Uterus (tissue), 2 donors: ENCODE data around the gene ST6GALNAC5.
"Not testable (repeated sequence)": the region's sequence is repeated elsewhere in the genome, so short reads cannot be mapped to it uniquely, and the experiment has no call there.

Source experiments
- POLR2A ChIP-seq, 2 donors: fragments of 450-650 bp; IDR thresholded peaks; one replicate each; pipeline ENCODE4 v1.6.1; 2016; ENCODE audit warnings: antibody characterized with exemption in 2 of 2, mild to moderate bottlenecking in 1 of 2, moderate library complexity in 1 of 2
- TF ChIP-seq, protein P1 (sequence below), 4 experiments: fragments of 200-600 bp in 2 of 4; fragments of 450-650 bp in 2 of 4; sonication (generic) in 2 of 4; IDR thresholded peaks; one replicate each; pipeline ENCODE4 v1.5.1; 2016 to 2019; ENCODE audit warnings: antibody characterized with exemption in 4 of 4, mild to moderate bottlenecking in 2 of 4, moderate library complexity in 1 of 4

DNA sequence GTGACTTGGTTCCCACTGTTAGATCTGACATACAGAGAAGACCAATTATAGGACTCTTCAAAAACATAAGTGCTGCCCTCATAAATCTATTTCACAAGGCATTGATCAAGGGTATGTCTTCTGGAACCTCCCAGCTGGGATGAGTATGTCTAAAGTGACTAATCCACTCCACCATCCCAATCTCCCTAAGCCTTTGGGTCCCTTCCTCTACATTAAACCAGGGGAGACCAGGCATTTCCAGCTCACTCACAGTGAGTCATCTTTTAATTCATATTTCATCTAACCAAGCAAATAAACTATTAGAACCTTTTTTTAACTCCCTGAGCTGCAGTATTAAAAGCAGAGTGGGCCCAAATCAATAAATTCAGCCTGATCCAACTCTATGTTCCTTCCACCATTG lies 11.7 kb downstream of the ST6GALNAC5 start:
- TF ChIP-seq, protein P1, sequence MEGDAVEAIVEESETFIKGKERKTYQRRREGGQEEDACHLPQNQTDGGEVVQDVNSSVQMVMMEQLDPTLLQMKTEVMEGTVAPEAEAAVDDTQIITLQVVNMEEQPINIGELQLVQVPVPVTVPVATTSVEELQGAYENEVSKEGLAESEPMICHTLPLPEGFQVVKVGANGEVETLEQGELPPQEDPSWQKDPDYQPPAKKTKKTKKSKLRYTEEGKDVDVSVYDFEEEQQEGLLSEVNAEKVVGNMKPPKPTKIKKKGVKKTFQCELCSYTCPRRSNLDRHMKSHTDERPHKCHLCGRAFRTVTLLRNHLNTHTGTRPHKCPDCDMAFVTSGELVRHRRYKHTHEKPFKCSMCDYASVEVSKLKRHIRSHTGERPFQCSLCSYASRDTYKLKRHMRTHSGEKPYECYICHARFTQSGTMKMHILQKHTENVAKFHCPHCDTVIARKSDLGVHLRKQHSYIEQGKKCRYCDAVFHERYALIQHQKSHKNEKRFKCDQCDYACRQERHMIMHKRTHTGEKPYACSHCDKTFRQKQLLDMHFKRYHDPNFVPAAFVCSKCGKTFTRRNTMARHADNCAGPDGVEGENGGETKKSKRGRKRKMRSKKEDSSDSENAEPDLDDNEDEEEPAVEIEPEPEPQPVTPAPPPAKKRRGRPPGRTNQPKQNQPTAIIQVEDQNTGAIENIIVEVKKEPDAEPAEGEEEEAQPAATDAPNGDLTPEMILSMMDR (IDR thresholded peaks at IDR 0.05): not testable (repeated sequence)
- not testable (repeated sequence) for TF ChIP-seq POLR2A (IDR thresholded peaks at IDR 0.05)
